HepG2 (cell line): Measurements from ENCODE around the gene ZNF490. TPM values are rescaled to one million over a fixed set of nuclear protein-coding genes. Genes with fewer than 3 reads are reported as not detected.
A peak's percentile ranks its signal among the peaks of the same experiment; 100 is the strongest.

ENCODE experiments used
- ISL2 ChIP-seq: sonication (generic); formaldehyde crosslinking; IDR thresholded peaks from 2 replicates; pipeline ENCODE4 v1.5.0; 2020; ENCODE audit warnings: missing genetic modification reagents
- SNAI1 ChIP-seq: sonication (generic); formaldehyde crosslinking; IDR thresholded peaks from 2 replicates; pipeline ENCODE4 v1.5.0; 2020; ENCODE audit warnings: mild to moderate bottlenecking, missing genetic modification reagents, borderline replicate concordance
- ZNF34 ChIP-seq: sonication (generic); formaldehyde crosslinking; IDR thresholded peaks from 2 replicates; pipeline ENCODE4 v1.4.0; 2020; ENCODE audit warnings: mild to moderate bottlenecking, missing genetic modification reagents, borderline replicate concordance
- ZNF567 ChIP-seq: sonication (generic); formaldehyde crosslinking; IDR thresholded peaks from 2 replicates; pipeline ENCODE4 v1.8.1; 2023; ENCODE audit warnings: mild to moderate bottlenecking, missing genetic modification reagents, borderline replicate concordance
- ZNF761 ChIP-seq: sonication (generic); formaldehyde crosslinking; conservative IDR thresholded peaks from 2 replicates; pipeline ENCODE4 v1.4.0; 2020; ENCODE audit warnings: mild to moderate bottlenecking, missing genetic modification reagents
- ZNF788 ChIP-seq: sonication (generic); formaldehyde crosslinking; IDR thresholded peaks from 2 replicates; pipeline ENCODE4 v1.5.0; 2020; ENCODE audit warnings: mild to moderate bottlenecking, missing genetic modification reagents, borderline replicate concordance
- polyA plus RNA-seq, 8 experiments: library from polyadenylated mRNA; depleted of rRNA in 3 of 8; stranded (reverse) in 7 of 8; unstranded in 1 of 8; fragments of >200 nt; fragmentation: Illumina TruSeq in 4 of 8; extraction: Trizol in 4 of 8; gene quantifications; 2 replicates each; pipeline versions ENCODE4 v1.2.1 to v1.2.3, GENCODE V29; 2011 to 2016; ENCODE audit warnings: low read depth in 4 of 8, missing spikeins in 1 of 8, mixed read lengths in 1 of 8; ENCODE audit not compliant: insufficient read depth in 1 of 8
- total RNA-seq, 5 experiments: library from RNA; depleted of rRNA; stranded (reverse); fragments of >200 nt; fragmentation: Illumina TruSeq; extraction: Trizol; gene quantifications; 2 replicates each; pipeline ENCODE4 v1.2.3, GENCODE V29; 2016; ENCODE audit warnings: low read depth in 1 of 5
- TF ChIP-seq, protein P1 (sequence below): sonication (generic); formaldehyde crosslinking; IDR thresholded peaks from 2 replicates; pipeline ENCODE4 v1.9.0; 2021; ENCODE audit warnings: missing genetic modification reagents, borderline replicate concordance
- TF ChIP-seq, protein P2 (sequence below), 2 experiments: sonication (generic) in 1 of 2; formaldehyde crosslinking in 1 of 2; IDR thresholded peaks; 2 replicates each; pipeline versions ENCODE4 v1.4.0 to v1.6.1; 2016 to 2020; ENCODE audit warnings: borderline replicate concordance in 1 of 2, low read depth in 1 of 2, mild to moderate bottlenecking in 1 of 2, missing genetic modification reagents in 1 of 2
- TF ChIP-seq, protein P3 (sequence below): IDR thresholded peaks from 2 replicates; pipeline ENCODE4 v1.6.1; 2016; ENCODE audit warnings: low read depth, missing genetic modification reagents, missing compliant biosample characterization
- TF ChIP-seq, protein P4 (sequence below): sonication (generic); formaldehyde crosslinking; IDR thresholded peaks from 2 replicates; pipeline ENCODE4 v1.4.0; 2020; ENCODE audit warnings: missing genetic modification reagents

Gene ZNF490
- total and polyA plus RNA-seq, 2 of the 13 experiments (the other 11 are each of a cell fraction or from before 2014, with no cell fraction given), result 1.3 to 2.9 TPM

DNA sequence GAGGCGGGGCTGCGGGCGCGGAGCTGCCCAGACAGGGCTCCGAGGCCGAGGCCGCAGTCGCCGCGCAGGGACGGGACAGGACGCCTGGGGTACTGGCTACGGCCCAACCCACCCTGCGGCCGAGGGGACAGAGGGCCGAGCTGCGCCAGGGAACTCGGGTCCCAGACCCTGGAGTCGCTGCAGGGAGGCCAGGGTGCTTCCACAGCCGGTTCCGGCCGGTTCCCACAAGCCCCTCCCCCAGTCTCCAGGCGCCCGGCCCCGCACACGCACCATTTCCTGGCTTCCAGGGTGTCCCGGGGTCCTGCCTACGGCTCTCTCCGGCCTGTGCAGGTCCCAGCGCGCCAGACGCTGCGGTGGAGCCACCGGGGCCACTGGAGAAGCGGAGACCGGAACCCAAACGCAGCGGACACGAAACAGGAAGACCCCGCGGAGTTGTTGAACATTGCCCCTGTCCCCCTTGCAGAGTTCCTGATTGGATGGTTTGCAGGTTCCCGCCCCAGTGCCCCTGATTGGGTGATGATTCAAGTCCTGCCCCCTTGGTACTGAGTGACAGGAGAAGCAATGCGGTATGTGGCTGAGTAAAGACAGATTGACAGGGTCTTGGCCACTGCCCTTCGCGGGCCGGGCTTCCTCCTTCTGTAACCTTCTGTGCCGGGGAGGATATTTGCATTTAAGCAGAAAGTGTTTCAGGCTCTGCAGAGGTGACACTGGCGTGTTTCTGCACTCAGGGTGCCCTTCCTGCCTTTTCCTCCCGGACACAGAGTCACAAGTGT is 59.4 kb downstream of the ZNF490 start, which contains the start of gene ZNF564 (continued):
- TF ChIP-seq, protein P1, sequence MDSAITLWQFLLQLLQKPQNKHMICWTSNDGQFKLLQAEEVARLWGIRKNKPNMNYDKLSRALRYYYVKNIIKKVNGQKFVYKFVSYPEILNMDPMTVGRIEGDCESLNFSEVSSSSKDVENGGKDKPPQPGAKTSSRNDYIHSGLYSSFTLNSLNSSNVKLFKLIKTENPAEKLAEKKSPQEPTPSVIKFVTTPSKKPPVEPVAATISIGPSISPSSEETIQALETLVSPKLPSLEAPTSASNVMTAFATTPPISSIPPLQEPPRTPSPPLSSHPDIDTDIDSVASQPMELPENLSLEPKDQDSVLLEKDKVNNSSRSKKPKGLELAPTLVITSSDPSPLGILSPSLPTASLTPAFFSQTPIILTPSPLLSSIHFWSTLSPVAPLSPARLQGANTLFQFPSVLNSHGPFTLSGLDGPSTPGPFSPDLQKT, result no peak
- TF ChIP-seq SNAI1, result 0 out of 2 replicates have a peak, but pooled peaks have one; percentile 68
- TF ChIP-seq, protein P2, sequence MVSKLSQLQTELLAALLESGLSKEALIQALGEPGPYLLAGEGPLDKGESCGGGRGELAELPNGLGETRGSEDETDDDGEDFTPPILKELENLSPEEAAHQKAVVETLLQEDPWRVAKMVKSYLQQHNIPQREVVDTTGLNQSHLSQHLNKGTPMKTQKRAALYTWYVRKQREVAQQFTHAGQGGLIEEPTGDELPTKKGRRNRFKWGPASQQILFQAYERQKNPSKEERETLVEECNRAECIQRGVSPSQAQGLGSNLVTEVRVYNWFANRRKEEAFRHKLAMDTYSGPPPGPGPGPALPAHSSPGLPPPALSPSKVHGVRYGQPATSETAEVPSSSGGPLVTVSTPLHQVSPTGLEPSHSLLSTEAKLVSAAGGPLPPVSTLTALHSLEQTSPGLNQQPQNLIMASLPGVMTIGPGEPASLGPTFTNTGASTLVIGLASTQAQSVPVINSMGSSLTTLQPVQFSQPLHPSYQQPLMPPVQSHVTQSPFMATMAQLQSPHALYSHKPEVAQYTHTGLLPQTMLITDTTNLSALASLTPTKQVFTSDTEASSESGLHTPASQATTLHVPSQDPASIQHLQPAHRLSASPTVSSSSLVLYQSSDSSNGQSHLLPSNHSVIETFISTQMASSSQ (IDR thresholded peaks at IDR 0.05; ENCODE audit: low read depth), result peak; percentile 26; the same call in 1 of the 2 replicates
- TF ChIP-seq, protein P2 (CRISPR knock-in tag; IDR thresholded peaks at IDR 0.05; ENCODE audit: borderline replicate concordance), result peak; percentile 44; the same call in 1 of the 2 replicates
- TF ChIP-seq ZNF761 (CRISPR knock-in tag), result peak; percentile 30; the same call in 1 of the 2 replicates
- TF ChIP-seq ZNF788 (CRISPR knock-in tag), result peak; percentile 85; the same call in 1 of the 2 replicates
- TF ChIP-seq, protein P3, sequence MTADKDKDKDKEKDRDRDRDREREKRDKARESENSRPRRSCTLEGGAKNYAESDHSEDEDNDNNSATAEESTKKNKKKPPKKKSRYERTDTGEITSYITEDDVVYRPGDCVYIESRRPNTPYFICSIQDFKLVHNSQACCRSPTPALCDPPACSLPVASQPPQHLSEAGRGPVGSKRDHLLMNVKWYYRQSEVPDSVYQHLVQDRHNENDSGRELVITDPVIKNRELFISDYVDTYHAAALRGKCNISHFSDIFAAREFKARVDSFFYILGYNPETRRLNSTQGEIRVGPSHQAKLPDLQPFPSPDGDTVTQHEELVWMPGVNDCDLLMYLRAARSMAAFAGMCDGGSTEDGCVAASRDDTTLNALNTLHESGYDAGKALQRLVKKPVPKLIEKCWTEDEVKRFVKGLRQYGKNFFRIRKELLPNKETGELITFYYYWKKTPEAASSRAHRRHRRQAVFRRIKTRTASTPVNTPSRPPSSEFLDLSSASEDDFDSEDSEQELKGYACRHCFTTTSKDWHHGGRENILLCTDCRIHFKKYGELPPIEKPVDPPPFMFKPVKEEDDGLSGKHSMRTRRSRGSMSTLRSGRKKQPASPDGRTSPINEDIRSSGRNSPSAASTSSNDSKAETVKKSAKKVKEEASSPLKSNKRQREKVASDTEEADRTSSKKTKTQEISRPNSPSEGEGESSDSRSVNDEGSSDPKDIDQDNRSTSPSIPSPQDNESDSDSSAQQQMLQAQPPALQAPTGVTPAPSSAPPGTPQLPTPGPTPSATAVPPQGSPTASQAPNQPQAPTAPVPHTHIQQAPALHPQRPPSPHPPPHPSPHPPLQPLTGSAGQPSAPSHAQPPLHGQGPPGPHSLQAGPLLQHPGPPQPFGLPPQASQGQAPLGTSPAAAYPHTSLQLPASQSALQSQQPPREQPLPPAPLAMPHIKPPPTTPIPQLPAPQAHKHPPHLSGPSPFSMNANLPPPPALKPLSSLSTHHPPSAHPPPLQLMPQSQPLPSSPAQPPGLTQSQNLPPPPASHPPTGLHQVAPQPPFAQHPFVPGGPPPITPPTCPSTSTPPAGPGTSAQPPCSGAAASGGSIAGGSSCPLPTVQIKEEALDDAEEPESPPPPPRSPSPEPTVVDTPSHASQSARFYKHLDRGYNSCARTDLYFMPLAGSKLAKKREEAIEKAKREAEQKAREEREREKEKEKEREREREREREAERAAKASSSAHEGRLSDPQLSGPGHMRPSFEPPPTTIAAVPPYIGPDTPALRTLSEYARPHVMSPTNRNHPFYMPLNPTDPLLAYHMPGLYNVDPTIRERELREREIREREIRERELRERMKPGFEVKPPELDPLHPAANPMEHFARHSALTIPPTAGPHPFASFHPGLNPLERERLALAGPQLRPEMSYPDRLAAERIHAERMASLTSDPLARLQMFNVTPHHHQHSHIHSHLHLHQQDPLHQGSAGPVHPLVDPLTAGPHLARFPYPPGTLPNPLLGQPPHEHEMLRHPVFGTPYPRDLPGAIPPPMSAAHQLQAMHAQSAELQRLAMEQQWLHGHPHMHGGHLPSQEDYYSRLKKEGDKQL (CRISPR knock-in tag), result no peak
- TF ChIP-seq, protein P4, sequence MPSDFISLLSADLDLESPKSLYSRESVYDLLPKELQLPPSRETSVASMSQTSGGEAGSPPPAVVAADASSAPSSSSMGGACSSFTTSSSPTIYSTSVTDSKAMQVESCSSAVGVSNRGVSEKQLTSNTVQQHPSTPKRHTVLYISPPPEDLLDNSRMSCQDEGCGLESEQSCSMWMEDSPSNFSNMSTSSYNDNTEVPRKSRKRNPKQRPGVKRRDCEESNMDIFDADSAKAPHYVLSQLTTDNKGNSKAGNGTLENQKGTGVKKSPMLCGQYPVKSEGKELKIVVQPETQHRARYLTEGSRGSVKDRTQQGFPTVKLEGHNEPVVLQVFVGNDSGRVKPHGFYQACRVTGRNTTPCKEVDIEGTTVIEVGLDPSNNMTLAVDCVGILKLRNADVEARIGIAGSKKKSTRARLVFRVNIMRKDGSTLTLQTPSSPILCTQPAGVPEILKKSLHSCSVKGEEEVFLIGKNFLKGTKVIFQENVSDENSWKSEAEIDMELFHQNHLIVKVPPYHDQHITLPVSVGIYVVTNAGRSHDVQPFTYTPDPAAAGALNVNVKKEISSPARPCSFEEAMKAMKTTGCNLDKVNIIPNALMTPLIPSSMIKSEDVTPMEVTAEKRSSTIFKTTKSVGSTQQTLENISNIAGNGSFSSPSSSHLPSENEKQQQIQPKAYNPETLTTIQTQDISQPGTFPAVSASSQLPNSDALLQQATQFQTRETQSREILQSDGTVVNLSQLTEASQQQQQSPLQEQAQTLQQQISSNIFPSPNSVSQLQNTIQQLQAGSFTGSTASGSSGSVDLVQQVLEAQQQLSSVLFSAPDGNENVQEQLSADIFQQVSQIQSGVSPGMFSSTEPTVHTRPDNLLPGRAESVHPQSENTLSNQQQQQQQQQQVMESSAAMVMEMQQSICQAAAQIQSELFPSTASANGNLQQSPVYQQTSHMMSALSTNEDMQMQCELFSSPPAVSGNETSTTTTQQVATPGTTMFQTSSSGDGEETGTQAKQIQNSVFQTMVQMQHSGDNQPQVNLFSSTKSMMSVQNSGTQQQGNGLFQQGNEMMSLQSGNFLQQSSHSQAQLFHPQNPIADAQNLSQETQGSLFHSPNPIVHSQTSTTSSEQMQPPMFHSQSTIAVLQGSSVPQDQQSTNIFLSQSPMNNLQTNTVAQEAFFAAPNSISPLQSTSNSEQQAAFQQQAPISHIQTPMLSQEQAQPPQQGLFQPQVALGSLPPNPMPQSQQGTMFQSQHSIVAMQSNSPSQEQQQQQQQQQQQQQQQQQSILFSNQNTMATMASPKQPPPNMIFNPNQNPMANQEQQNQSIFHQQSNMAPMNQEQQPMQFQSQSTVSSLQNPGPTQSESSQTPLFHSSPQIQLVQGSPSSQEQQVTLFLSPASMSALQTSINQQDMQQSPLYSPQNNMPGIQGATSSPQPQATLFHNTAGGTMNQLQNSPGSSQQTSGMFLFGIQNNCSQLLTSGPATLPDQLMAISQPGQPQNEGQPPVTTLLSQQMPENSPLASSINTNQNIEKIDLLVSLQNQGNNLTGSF, result peak; percentile 50; the same call in 1 of the 2 replicates
- TF ChIP-seq ISL2 (CRISPR knock-in tag), result peak; percentile 47; the same call in 1 of the 2 replicates
- no peak for TF ChIP-seq ZNF34 (CRISPR knock-in tag)
- TF ChIP-seq ZNF567 (CRISPR knock-in tag), result no peak; the same call in 1 of the 2 replicates
